HL-60/S4 treated with phorbol 12-myristate 13-acetate at 8.2 ng/mL for 4 days and 3 days (cell line): Measurements from ENCODE around the gene COL16A1.
"Not testable (repeated sequence)": the region's sequence is repeated elsewhere in the genome, so short reads cannot be mapped to it uniquely, and the experiment has no call there.

Experiments used
- in situ Hi-C: fragments of 300-500 bp; cut with MboI; formaldehyde crosslinking; loops from 2 replicates; pipeline ENCODE4 v1.15.0; 2022; ENCODE audit warnings: low sequenced_read_pairs

COL16A1 gene

DNA sequence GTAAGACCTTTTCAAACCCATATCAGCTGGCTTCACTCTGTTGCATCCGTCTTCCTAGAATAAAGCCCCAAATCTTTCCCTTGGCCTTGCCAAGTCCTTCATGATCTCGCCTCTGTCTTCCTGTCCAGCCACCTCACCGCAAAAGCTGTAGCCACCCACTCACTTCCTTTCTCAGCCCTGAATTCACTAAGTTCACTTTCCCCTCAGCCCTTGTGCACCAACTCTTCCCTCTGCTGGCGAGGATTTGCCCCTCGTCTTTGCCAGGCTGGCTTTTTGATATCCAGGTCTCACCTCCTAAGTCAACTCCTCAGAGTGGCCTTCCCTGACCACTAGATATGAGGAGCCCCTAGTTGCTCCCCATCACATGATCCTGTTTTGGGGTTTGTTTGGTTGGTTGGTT is 3.9 kb upstream of the COL16A1 start:
- in situ Hi-C loops = no loop called here

DNA sequence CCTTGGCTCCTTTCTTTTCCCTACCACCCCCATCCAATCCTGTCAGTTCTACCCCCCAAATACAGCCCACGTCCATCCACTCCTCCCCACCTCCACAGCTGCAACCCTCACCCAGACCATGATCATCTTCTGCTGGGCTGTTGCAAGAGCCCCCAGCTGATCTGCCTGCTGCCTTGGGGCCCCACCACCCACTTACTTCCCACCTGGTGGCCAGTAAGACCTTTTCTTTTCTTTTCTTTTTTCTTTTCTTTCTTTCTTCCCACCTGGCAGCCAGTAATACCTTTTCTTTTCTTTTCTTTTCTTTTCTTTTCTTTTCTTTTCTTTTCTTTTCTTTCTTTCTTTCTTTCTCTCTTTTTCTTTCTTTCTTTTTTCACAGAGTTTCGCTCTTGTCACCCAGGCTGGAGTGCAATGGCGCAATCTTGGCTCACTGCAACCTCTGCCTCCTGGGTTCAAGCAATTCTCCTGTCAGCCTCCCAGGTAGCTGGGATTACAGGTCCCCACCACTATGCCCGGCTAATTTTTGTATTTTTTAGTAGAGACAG is 3.3 kb upstream of the COL16A1 start:
- in situ Hi-C loops = not testable (repeated sequence)

DNA sequence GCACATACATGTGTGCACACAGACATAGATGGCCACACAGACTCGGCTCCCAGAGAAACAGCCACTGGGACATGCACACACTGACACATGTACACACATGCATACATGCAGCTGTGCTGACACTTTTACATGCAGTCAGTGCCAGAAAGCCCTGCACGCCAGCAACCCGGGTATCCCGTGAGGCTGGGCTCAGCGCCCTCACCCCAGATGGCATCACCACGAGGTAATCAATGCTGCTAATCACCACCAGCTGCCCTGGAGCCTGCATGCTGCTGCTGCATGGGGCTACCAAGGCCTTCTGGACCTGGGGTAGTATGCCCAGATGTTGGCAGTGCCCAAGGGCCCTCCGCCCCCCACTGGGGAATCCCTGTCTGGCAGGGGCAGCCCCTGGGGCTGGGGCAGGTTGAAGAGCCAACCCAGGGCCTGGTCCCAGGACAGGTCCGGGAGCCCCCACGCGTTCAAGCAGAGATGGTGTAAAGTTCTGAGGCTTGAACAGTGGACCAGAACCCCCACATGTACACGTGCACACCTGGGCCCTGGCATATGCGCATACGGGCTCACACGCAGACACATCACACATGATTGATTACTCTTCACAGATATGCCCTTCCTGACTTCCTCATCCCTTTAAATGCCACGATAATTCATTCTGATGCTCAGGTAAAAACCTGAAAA is 2.7 kb upstream of the COL16A1 start:
- in situ Hi-C loops = no loop called here

DNA sequence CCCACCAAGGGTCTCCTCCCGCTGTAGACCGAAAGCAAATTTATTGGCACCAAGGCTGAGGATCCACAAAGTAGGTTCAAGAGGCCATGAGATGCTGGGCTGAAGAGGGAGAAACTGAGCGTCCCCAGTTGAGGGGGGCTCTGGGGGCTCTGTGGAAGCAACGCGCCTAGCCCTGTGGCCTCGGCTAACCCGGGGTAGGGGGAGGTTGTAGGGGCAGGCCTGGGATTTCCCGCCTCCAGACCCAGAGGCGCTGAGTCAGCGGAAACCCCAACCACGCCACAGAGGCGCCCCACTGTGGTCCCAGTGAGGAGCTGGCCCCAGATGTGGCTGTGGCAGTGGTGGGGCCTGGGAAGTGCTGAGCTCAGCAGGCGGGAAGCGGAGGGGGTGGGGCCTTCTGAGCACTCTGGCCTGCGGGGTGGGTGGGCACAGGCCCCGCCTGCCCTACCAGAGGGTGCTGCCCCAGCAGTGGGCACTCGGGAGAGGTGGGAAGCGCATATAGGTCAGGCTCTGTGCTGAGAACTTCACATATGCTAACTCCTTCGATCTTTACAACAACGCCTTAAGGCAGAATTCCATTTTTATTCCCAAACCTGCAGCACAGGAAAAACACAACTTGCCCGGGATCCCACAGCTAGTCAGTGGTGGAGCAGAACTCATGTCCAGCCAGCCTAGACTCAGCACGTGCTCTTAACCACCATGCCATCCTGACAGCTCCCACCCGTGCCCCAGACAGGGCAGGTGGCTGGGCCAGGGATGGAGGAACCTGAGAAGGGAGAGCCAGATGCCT is 1.5 kb upstream of the COL16A1 start:
- in situ Hi-C loops = no loop called here

GRCh38 chr1:31704271-31705079 is 658 bp upstream of the COL16A1 start:
- in situ Hi-C loops = no loop called here

GRCh38 chr1:31702836-31703404 is 897 bp downstream of the COL16A1 start:
- in situ Hi-C loops = no loop called here

DNA sequence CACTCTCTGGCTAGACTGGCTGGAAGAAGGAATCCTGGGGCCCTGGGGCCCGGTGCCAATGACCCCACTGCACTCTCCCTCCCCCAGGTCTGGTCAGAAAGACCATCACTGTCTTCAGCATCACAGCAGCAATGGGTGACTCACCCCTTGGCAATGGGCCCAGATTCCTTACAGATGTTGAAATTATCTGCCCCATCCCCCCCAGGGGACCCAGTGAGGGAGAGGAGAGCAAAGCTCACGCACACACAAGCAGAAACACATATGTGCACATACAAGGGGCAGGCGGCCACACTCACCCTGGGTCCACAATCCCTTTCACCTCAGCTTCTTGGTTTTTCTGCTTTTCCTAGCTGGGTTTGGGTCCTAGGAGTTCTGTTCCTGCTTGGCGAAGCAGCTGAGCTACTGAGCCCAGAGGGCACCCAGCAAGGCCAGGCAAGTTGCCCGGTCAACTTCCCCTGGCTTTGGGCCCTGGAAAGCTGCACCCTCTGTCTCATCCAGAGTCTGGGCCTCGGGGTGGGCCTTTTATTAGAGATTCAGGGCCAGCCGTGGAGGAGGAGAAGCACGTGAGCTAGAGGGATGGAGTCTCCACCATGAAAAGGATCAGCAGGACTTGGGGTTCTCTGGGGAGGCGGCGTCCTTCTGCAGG is 2.6 kb downstream of the COL16A1 start:
- in situ Hi-C loops = no loop called here

DNA sequence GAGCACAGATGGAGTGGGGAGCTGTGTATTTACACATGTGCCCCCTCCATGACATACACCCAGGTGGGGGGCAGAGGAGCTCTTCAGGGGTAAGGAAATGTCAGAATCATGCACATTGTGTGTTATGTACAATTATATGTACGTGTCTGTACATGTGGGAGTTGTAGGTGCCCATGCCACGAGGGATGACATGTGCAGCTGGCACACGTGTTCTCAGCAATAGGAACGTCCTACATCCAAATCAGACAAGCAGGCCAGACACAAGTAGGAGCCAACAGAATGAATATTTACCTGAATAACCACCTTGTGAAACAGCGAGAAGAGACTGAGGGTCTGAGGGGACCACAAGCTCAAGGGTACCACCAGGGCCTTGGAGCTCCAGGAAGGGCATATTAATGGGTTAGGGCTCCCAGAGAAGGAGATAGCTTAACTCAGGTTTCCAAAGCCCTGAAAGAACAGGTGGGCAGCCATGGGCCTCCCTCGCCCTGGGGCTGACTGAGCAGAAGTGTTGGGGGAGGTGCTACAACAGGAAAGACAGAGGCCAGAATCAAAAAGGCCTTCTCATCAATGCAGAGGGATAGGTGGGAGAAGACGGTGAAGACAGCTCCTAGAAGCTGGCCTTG is 3.2 kb downstream of the COL16A1 start:
- in situ Hi-C loops = no loop called here

GRCh38 chr1:31699341-31699891 is 4.4 kb downstream of the COL16A1 start:
- in situ Hi-C loops = no loop called here

GRCh38 chr1:31697369-31697984 is 6.3 kb downstream of the COL16A1 start:
- in situ Hi-C loops = no loop called here

DNA sequence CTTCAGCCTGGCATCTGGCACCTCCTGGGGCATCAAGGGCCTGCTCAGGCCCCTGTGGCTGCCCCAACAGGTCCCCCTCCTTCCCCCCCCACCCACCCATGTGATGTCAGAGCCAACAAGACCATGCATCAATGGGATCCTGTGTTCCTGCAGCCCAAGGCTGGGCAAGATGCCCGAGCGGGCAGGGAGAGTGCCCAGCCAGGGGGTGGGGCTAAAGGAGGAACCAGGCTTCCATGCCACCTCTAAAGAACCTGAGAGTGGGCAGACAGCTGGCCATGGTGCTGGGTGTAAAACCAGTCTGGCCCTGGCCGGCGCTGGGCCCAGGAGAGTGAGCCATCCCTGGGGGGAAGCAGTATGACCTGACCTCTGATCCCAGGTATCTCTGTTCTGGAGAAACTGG is 7.6 kb downstream of the COL16A1 start:
- in situ Hi-C loops = no loop called here

GRCh38 chr1:31695327-31695726 is 8.5 kb downstream of the COL16A1 start:
- in situ Hi-C loops = no loop called here

- in situ Hi-C loops = no loop called here
These were observed 8.9 kb downstream of the COL16A1 start for GRCh38 chr1:31694964-31695313.

- in situ Hi-C loops = no loop called here
These were observed 9.5 kb downstream of the COL16A1 start for GRCh38 chr1:31694069-31694963.

- in situ Hi-C loops = no loop called here
These were observed 10.6 kb downstream of the COL16A1 start for GRCh38 chr1:31693231-31693630.

DNA sequence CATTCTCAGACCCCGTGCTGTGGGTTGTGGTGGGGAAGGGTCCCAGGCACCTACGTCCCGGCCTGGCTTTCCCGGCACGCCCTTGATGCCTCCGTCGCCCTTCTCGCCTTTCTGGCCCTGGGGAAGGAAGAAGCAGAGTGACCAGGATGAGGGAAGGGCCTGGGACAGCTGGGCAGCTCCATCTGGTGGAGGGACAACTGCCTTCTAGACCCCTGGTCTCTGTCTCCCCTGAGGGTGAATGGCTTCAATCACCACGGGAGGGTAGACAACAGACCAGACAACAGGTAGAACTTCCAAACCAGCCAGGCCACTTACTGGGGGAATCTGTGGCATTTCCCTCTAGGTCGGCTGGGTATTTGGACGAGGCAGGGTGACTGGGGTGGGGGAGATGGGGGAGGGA is 11.9 kb downstream of the COL16A1 start:
- in situ Hi-C loops = no loop called here

DNA sequence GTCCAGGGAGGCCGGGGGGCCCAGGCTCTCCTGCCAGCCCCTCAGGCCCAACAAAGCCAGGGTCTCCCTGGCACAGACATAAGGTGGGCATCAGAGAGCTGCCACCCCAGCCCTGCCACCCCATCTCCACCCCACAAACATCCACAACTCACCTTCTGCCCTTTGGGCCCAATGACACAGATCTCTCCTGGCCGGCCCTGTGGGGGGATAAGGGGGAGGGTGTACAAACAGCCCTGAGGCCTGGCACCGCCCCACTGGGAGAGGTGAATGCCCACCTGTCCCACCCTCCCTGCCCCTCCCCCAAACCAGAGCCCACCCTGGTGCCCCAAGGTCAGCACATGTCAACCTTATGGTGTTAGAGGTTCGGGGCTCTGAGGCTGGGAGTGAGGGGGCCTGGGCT is 12.4 kb downstream of the COL16A1 start:
- in situ Hi-C loops = no loop called here

DNA sequence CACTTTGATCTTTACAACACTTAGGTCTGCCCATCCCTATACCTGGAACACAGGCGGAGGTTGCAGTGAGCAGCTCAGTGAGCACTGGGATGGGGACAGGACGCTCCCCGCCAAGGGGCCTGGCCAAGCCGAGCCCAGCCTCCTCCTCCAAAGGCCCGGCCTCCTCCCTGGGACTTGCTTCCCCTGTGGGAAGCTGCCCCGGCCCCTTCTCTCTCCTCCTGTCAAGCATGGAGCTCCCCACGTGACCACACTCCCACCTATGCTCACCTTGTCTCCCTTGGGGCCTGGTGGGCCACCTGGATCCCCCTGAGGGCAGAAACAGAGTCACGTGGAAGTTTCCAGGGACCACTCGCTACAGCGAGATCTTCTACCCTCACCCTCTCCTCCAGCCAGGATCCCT is 12.9 kb downstream of the COL16A1 start:
- in situ Hi-C loops = no loop called here

- in situ Hi-C loops = no loop called here
These were observed 14.0 kb downstream of the COL16A1 start for GRCh38 chr1:31689854-31690253.
